Measurements from ENCODE around the gene TRPM8. TPM values are rescaled to one million over a fixed set of nuclear protein-coding genes. Genes with fewer than 3 reads are reported as not detected.

TRPM8 gene
- total and polyA plus RNA-seq, 3 donors from 2014 or later = 0.79 to 5.2 (median 2.2) TPM

DNA sequence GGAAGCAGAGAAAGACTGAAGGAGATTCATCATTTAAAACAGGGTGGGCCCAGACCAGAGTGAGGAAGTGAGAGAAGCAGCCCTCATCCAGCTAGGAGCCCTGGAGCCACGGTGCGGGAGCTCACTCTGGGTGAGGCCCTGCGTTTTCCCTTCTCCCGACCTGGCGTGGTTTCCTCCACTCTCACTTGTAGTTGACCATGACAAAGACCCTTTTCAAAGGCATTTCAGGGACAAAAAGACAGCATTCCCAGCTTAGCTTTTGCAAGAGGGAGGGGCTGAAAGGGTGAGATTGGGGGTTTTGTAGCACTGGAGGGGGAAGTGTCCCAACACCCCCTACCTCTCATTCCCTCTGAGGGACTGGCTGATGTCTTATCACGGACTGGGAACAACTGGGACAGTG, 56.6 kb downstream of the TRPM8 start:
- H3K27me3 ChIP-seq = no peaks in the 10 kb centered on the region

GRCh38 chr2:233974530-233975071, 57.4 kb downstream of the TRPM8 start:
- peaks cover 4% of the 10 kb centered on the region for H3K4me1 ChIP-seq
- H3K9me3 ChIP-seq = no peaks in the 10 kb centered on the region
- no peak overlapping the region for H3K4me3 ChIP-seq
- no peaks in the 10 kb centered on the region for H3K27me3 ChIP-seq
- H3K27ac ChIP-seq = no peak overlapping the region
- no peak for DNase-seq
- no peaks in the 10 kb centered on the region for H3K36me3 ChIP-seq (ENCODE audit: low read depth, missing control alignments)
- 49 to 60% methylated on average over 3 to 4 of the region's 4 CpGs for WGBS, 2 donors
- intact Hi-C loops (cut with DNase I; ENCODE audit: low total_unique reads) = no loop called here
- TF ChIP-seq POLR2A (IDR thresholded peaks at IDR 0.05) = no peak
- no peak for TF ChIP-seq CTCF (IDR thresholded peaks at IDR 0.05)

More for the DNA sequence above, 56.6 kb downstream of the TRPM8 start:
- 49 to 58% methylated on average over 6 of the region's 6 CpGs for WGBS, 2 donors
- no peak overlapping the region for H3K4me3 ChIP-seq
- TF ChIP-seq POLR2A (IDR thresholded peaks at IDR 0.05) (no peak), CTCF (IDR thresholded peaks at IDR 0.05) (no peak)
- no peak overlapping the region for H3K27ac ChIP-seq
- intact Hi-C loops (cut with DNase I; ENCODE audit: low total_unique reads) = no loop called here
- peaks cover 4% of the 10 kb centered on the region for H3K4me1 ChIP-seq
- H3K36me3 ChIP-seq (ENCODE audit: low read depth, missing control alignments) = no peaks in the 10 kb centered on the region
- no peaks in the 10 kb centered on the region for H3K9me3 ChIP-seq
- no peak for DNase-seq

DNA sequence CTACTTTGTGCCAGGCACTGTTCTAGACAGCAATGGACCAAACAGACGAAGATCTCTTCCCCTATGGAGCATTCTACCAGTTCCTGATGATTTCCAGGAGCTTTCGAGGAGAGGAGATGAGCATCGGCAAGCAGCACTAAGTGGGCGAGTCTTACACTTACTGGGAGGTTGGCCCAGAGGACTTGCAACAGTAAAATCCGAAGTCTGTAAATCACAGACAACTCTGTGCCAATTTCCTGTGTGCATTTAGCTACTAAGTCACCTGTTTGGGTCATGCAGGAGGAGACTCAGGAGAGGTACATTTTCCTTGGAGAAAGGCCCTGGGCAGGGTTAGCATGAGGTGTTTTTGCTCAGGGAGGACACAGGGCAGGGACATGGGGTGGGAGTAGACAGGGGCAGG, 58.9 kb downstream of the TRPM8 start:
- H3K4me1 ChIP-seq = peaks cover 4% of the 10 kb centered on the region
- intact Hi-C loops (cut with DNase I; ENCODE audit: low total_unique reads) = no loop called here
- H3K9me3 ChIP-seq = no peaks in the 10 kb centered on the region
- H3K36me3 ChIP-seq (ENCODE audit: low read depth, missing control alignments) = no peaks in the 10 kb centered on the region
- no peaks in the 10 kb centered on the region for H3K27me3 ChIP-seq
- H3K4me3 ChIP-seq = no peak overlapping the region
- no peak overlapping the region for H3K27ac ChIP-seq
- 81 to 88% methylated on average over 5 of the region's 5 CpGs for WGBS, 2 donors
- no peak for DNase-seq
- no peak for TF ChIP-seq POLR2A (IDR thresholded peaks at IDR 0.05)
- TF ChIP-seq CTCF (IDR thresholded peaks at IDR 0.05) = no peak

GRCh38 chr2:233976690-233977294, 59.6 kb downstream of the TRPM8 start:
- intact Hi-C loops (cut with DNase I; ENCODE audit: low total_unique reads) = no loop called here
- H3K4me3 ChIP-seq = no peak overlapping the region
- no peaks in the 10 kb centered on the region for H3K9me3 ChIP-seq
- no peak overlapping the region for H3K27ac ChIP-seq
- H3K36me3 ChIP-seq (ENCODE audit: low read depth, missing control alignments) = no peaks in the 10 kb centered on the region
- DNase-seq = no peak
- 68 to 70% methylated on average over 8 of the region's 8 CpGs for WGBS, 2 donors
- peaks cover 4% of the 10 kb centered on the region for H3K4me1 ChIP-seq
- H3K27me3 ChIP-seq = no peaks in the 10 kb centered on the region
- no peak for TF ChIP-seq CTCF (IDR thresholded peaks at IDR 0.05)
- TF ChIP-seq POLR2A (IDR thresholded peaks at IDR 0.05) = no peak

DNA sequence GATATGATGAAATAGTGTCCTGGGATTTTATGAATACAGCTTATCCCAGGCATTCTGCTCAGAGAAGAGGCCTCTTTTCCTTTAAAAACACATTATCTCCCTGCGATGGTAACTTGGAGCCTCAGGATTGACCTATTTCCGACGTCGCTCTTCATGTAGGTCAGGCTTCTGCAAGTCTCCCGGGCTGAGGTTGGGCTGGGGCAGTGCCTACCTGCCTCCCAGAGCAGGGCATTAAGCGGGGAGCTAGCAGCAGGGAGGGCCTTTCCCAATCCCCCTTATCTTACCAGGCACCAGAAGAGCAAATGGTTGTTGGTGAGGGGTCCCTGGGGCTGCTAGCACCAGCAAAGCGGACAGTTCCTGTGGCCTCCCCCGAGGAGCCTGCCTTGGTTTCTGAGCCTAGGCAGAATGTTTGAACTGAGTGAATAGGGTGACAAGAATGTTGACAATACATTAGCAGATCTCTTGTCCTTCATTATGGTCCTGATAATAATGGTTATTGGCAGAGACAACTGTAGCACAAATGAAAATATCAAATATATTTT, 60.2 kb downstream of the TRPM8 start:
- Histone ChIP-seq H3K27me3 (no peaks in the 10 kb centered on the region), H3K4me1 (peaks cover 4% of the 10 kb centered on the region), H3K4me3 (no peak overlapping the region), H3K27ac (no peak overlapping the region), H3K36me3 (ENCODE audit: low read depth, missing control alignments) (no peaks in the 10 kb centered on the region), H3K9me3 (no peaks in the 10 kb centered on the region)
- no peak for DNase-seq
- WGBS, 2 donors = 68 to 78% methylated on average over 8 of the region's 8 CpGs
- no peak for TF ChIP-seq POLR2A (IDR thresholded peaks at IDR 0.05)
- no peak for TF ChIP-seq CTCF (IDR thresholded peaks at IDR 0.05)
- intact Hi-C loops (cut with DNase I; ENCODE audit: low total_unique reads) = no loop called here

All from testis (tissue), 3 donors.